ENCODE results near the gene PRR16.
A peak's percentile ranks its signal among the peaks of the same experiment; 100 is the strongest.

Gene PRR16

DNA sequence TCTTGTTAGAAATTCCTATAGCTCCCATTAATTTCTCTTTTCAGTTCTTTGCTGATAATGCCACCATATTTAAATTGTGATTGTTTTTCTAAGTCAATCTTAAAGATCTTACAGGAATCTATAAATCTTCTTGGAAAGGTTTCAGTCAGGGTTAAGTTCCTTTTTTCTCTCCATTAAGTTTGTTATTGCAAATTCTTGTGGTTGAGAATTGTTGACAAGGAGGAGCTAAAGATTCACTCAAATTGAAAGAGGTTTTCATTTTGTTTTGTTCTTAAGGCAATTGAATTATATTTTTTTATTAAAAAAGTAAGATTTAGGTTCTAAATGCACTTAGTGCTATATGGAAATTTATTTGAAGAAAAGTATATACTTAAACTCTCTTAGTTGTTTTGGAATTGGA, 213.4 kb downstream of the PRR16 start:
- no peak for TF ChIP-seq CTCF (IDR thresholded peaks at IDR 0.05; ENCODE audit: poor library complexity, severe bottlenecking)
- no peak for DNase-seq (ENCODE audit: low spot score)
- Histone ChIP-seq H3K4me3 (ENCODE audit: severe bottlenecking) (no peak overlapping the region), H3K4me1 (ENCODE audit: insufficient read depth, poor library complexity, severe bottlenecking) (no peaks in the 10 kb centered on the region), H3K36me3 (ENCODE audit: low read depth) (no peaks in the 10 kb centered on the region), H3K27ac (ENCODE audit: poor library complexity, severe bottlenecking) (no peak overlapping the region), H3K27me3 (ENCODE audit: insufficient read depth, poor library complexity, severe bottlenecking) (no peaks in the 10 kb centered on the region), H3K9me3 (ENCODE audit: severe bottlenecking) (no peaks in the 10 kb centered on the region)
- no peak for ATAC-seq (ENCODE audit: low read depth)

DNA sequence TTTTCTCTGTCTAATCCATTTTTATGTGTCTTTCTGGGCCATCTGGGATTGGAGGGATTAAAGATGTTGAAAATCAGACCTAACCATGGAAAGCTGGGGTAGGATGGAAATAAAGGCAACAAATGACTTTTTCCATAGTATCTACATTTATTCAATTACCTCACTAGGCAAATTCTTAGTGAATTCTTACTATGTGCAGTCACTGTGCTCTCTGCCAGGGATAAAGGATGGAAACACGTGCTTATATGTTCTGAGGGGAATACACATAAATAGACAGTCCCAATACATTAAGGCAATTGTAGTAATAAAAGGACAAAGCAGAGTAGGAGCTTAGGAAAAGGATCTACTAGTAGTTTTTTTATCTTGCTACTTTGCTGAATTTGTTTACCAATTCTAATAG, 214.2 kb downstream of the PRR16 start:
- no peaks in the 10 kb centered on the region for H3K4me1 ChIP-seq (ENCODE audit: insufficient read depth, poor library complexity, severe bottlenecking)
- no peaks in the 10 kb centered on the region for H3K9me3 ChIP-seq (ENCODE audit: severe bottlenecking)
- H3K27ac ChIP-seq (ENCODE audit: poor library complexity, severe bottlenecking) = no peak overlapping the region
- H3K4me3 ChIP-seq (ENCODE audit: severe bottlenecking) = no peak overlapping the region
- TF ChIP-seq CTCF (IDR thresholded peaks at IDR 0.05; ENCODE audit: poor library complexity, severe bottlenecking) = no peak
- DNase-seq (ENCODE audit: low spot score) (no peak), ATAC-seq (ENCODE audit: low read depth) (no peak)
- H3K36me3 ChIP-seq (ENCODE audit: low read depth) = no peaks in the 10 kb centered on the region
- no peaks in the 10 kb centered on the region for H3K27me3 ChIP-seq (ENCODE audit: insufficient read depth, poor library complexity, severe bottlenecking)

- Histone ChIP-seq H3K36me3 (ENCODE audit: low read depth) (no peaks in the 10 kb centered on the region), H3K9me3 (ENCODE audit: severe bottlenecking) (no peaks in the 10 kb centered on the region), H3K4me1 (ENCODE audit: insufficient read depth, poor library complexity, severe bottlenecking) (no peaks in the 10 kb centered on the region), H3K4me3 (ENCODE audit: severe bottlenecking) (no peak overlapping the region), H3K27ac (ENCODE audit: poor library complexity, severe bottlenecking) (no peak overlapping the region), H3K27me3 (ENCODE audit: insufficient read depth, poor library complexity, severe bottlenecking) (no peaks in the 10 kb centered on the region)
- ATAC-seq (ENCODE audit: low read depth) (no peak), DNase-seq (ENCODE audit: low spot score) (no peak)
- TF ChIP-seq CTCF (IDR thresholded peaks at IDR 0.05; ENCODE audit: poor library complexity, severe bottlenecking) = no peak
These were observed 218.8 kb downstream of the PRR16 start for GRCh38 chr5:120682851-120683250.

- ATAC-seq (ENCODE audit: low read depth) (no peak), DNase-seq (ENCODE audit: low spot score) (no peak)
- no peaks in the 10 kb centered on the region for H3K9me3 ChIP-seq (ENCODE audit: severe bottlenecking)
- H3K4me1 ChIP-seq (ENCODE audit: insufficient read depth, poor library complexity, severe bottlenecking) = no peaks in the 10 kb centered on the region
- H3K4me3 ChIP-seq (ENCODE audit: severe bottlenecking) = no peak overlapping the region
- no peaks in the 10 kb centered on the region for H3K36me3 ChIP-seq (ENCODE audit: low read depth)
- no peaks in the 10 kb centered on the region for H3K27me3 ChIP-seq (ENCODE audit: insufficient read depth, poor library complexity, severe bottlenecking)
- H3K27ac ChIP-seq (ENCODE audit: poor library complexity, severe bottlenecking) = no peak overlapping the region
- no peak for TF ChIP-seq CTCF (IDR thresholded peaks at IDR 0.05; ENCODE audit: poor library complexity, severe bottlenecking)
These were observed 219.5 kb downstream of the PRR16 start for GRCh38 chr5:120683580-120683979.

DNA sequence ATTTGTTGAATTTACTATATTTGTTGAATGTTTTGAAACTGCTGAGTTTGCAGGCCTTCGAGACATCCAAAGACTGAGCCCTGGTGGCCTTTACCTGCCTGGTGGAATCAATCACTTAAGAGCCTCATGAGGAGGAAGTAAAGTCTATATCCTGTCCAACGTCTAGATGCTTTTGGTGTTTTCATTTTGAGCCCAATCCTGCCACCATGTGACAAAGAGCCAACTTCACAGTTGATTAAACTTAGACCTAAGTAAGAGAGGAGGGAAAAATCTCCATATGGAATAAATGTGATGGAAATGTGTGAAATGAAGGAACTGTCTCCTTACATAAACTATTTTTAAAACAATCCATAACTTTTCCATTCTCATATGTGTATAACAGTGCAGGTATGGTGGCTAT, 220.1 kb downstream of the PRR16 start:
- H3K27me3 ChIP-seq (ENCODE audit: insufficient read depth, poor library complexity, severe bottlenecking) = no peaks in the 10 kb centered on the region
- no peaks in the 10 kb centered on the region for H3K9me3 ChIP-seq (ENCODE audit: severe bottlenecking)
- no peaks in the 10 kb centered on the region for H3K4me1 ChIP-seq (ENCODE audit: insufficient read depth, poor library complexity, severe bottlenecking)
- H3K27ac ChIP-seq (ENCODE audit: poor library complexity, severe bottlenecking) = no peak overlapping the region
- peak; percentile 54 for TF ChIP-seq CTCF (IDR thresholded peaks at IDR 0.05; ENCODE audit: poor library complexity, severe bottlenecking)
- no peaks in the 10 kb centered on the region for H3K36me3 ChIP-seq (ENCODE audit: low read depth)
- no peak overlapping the region for H3K4me3 ChIP-seq (ENCODE audit: severe bottlenecking)
- peak; percentile 77 for ATAC-seq (ENCODE audit: low read depth)
- no peak for DNase-seq (ENCODE audit: low spot score)

All from RWPE2 (cell line).